ENCODE measurements around the gene CNN3. TPM values are rescaled to one million over a fixed set of nuclear protein-coding genes. Genes with fewer than 3 reads are reported as not detected.

The CNN3 gene
- total RNA-seq, 2 experiments from 2014 or later, result 1.1 to 1.4 TPM

DNA sequence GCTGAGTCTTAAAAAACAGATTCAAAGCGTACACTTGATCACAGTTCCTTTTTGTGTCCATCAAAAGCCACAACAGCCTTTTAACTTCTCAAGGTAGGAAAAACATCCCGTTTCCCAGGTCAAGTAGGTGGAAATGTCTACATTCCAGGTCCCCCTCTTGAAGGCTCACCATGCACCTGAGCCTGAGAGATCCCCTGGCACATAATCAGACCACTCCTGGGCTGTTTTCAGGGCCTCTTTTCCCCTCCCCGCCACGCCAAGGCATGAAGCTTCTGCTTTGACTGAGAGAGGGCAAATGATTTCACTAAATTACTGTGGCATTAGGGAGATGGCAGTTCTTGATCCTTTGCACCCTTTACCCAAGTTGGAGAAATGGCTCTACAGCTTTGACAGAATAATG is 21.7 kb downstream of the CNN3 start:
- H3K4me3 Mint-ChIP-seq, result no peak overlapping the region
- no peaks in the 10 kb centered on the region for H3K4me1 Mint-ChIP-seq (ENCODE audit: low read depth)
- intact Hi-C loops (cut with DNase I, micrococcal nuclease), result no loop called here
- H3K27ac Mint-ChIP-seq, result no peak overlapping the region
- ChIA-PET CTCF (no interaction called here), POLR2A (no interaction called here)
- no peaks in the 10 kb centered on the region for H3K9me3 ChIP-seq (ENCODE audit: control insufficient read depth in 1 of 2, insufficient read depth in 1 of 2, low read length in 2 of 2)
- no peaks in the 10 kb centered on the region for H3K36me3 Mint-ChIP-seq (ENCODE audit: low read depth)
- no peaks in the 10 kb centered on the region for H3K27me3 ChIP-seq (ENCODE audit: control insufficient read depth in 1 of 2, insufficient read depth in 2 of 2, low read length in 2 of 2)
- H3K36me3 ChIP-seq (ENCODE audit: insufficient read depth, low read length), result no peaks in the 10 kb centered on the region
- H3K27ac ChIP-seq (ENCODE audit: low read depth in 1 of 2, low read length in 2 of 2), result no peak overlapping the region
- ATAC-seq (ENCODE audit: poor library complexity) (no peak), DNase-seq (no peak)
- H3K9me3 Mint-ChIP-seq, result no peaks in the 10 kb centered on the region
- H3K4me3 ChIP-seq (ENCODE audit: low read length), result no peak overlapping the region
- no peaks in the 10 kb centered on the region for H3K4me1 ChIP-seq (ENCODE audit: insufficient read depth, low read length)
- TF ChIP-seq, protein P1, sequence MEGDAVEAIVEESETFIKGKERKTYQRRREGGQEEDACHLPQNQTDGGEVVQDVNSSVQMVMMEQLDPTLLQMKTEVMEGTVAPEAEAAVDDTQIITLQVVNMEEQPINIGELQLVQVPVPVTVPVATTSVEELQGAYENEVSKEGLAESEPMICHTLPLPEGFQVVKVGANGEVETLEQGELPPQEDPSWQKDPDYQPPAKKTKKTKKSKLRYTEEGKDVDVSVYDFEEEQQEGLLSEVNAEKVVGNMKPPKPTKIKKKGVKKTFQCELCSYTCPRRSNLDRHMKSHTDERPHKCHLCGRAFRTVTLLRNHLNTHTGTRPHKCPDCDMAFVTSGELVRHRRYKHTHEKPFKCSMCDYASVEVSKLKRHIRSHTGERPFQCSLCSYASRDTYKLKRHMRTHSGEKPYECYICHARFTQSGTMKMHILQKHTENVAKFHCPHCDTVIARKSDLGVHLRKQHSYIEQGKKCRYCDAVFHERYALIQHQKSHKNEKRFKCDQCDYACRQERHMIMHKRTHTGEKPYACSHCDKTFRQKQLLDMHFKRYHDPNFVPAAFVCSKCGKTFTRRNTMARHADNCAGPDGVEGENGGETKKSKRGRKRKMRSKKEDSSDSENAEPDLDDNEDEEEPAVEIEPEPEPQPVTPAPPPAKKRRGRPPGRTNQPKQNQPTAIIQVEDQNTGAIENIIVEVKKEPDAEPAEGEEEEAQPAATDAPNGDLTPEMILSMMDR (IDR thresholded peaks at IDR 0.05), result no peak
- peaks cover 10% of the 10 kb centered on the region for H3K27me3 Mint-ChIP-seq

GRCh38 chr1:94903280-94904009 is 23.5 kb downstream of the CNN3 start:
- H3K27me3 Mint-ChIP-seq, result no peaks in the 10 kb centered on the region
- intact Hi-C loops (cut with DNase I, micrococcal nuclease), result no loop called here
- CTCF ChIA-PET, result no interaction called here
- Histone ChIP-seq H3K4me3 (ENCODE audit: low read length) (no peak overlapping the region), H3K27ac (ENCODE audit: low read depth in 1 of 2, low read length in 2 of 2) (no peak overlapping the region), H3K9me3 (ENCODE audit: control insufficient read depth in 1 of 2, insufficient read depth in 1 of 2, low read length in 2 of 2) (no peaks in the 10 kb centered on the region), H3K4me1 (ENCODE audit: insufficient read depth, low read length) (no peaks in the 10 kb centered on the region), H3K36me3 (ENCODE audit: insufficient read depth, low read length) (no peaks in the 10 kb centered on the region), H3K27me3 (ENCODE audit: control insufficient read depth in 1 of 2, insufficient read depth in 2 of 2, low read length in 2 of 2) (no peaks in the 10 kb centered on the region)
- POLR2A ChIA-PET, result no interaction called here
- H3K27ac Mint-ChIP-seq, result no peak overlapping the region
- no peak for DNase-seq
- TF ChIP-seq, protein P1 (IDR thresholded peaks at IDR 0.05), result no peak
- no peak for ATAC-seq (ENCODE audit: poor library complexity)
- no peaks in the 10 kb centered on the region for H3K4me1 Mint-ChIP-seq (ENCODE audit: low read depth)
- H3K4me3 Mint-ChIP-seq, result no peak overlapping the region
- H3K36me3 Mint-ChIP-seq (ENCODE audit: low read depth), result no peaks in the 10 kb centered on the region
- no peaks in the 10 kb centered on the region for H3K9me3 Mint-ChIP-seq

GRCh38 chr1:94901841-94902240 is 25.1 kb downstream of the CNN3 start:
- intact Hi-C loops (cut with DNase I, micrococcal nuclease), result no loop called here
- no peak for DNase-seq

More at GRCh38 chr1:94901841-94902240, 25.1 kb downstream of the CNN3 start:
- H3K27ac Mint-ChIP-seq, result no peak overlapping the region
- Histone ChIP-seq H3K27me3 (ENCODE audit: control insufficient read depth in 1 of 2, insufficient read depth in 2 of 2, low read length in 2 of 2) (no peaks in the 10 kb centered on the region), H3K4me1 (ENCODE audit: insufficient read depth, low read length) (no peaks in the 10 kb centered on the region), H3K9me3 (ENCODE audit: control insufficient read depth in 1 of 2, insufficient read depth in 1 of 2, low read length in 2 of 2) (peaks cover 0 to 4% of the 10 kb centered on the region in 2 experiments), H3K27ac (ENCODE audit: low read depth in 1 of 2, low read length in 2 of 2) (no peak overlapping the region), H3K36me3 (ENCODE audit: insufficient read depth, low read length) (no peaks in the 10 kb centered on the region), H3K4me3 (ENCODE audit: low read length) (no peak overlapping the region)
- ChIA-PET CTCF (interaction anchor here (0.7 kb wide), 1 partner anchor 121 kb away, joined by 3 read pairs; no protein-coding TSS in a partner anchor), POLR2A (no interaction called here)
- TF ChIP-seq, protein P1 (IDR thresholded peaks at IDR 0.05), result no peak
- H3K27me3 Mint-ChIP-seq, result no peaks in the 10 kb centered on the region
- no peaks in the 10 kb centered on the region for H3K4me1 Mint-ChIP-seq (ENCODE audit: low read depth)
- no peak overlapping the region for H3K4me3 Mint-ChIP-seq
- H3K9me3 Mint-ChIP-seq, result no peaks in the 10 kb centered on the region
- ATAC-seq (ENCODE audit: poor library complexity), result no peak
- H3K36me3 Mint-ChIP-seq (ENCODE audit: low read depth), result no peaks in the 10 kb centered on the region
